Transverse colon (tissue), 4 donors: ENCODE results near the gene RGS19.

Source experiments
- EP300 ChIP-seq: sonication (generic); formaldehyde crosslinking; IDR thresholded peaks from one replicate; pipeline ENCODE4 v1.6.1; 2017; ENCODE audit warnings: antibody characterized with exemption, low read depth
- POLR2AphosphoS5 ChIP-seq, 3 donors: sonication (generic); formaldehyde crosslinking; IDR thresholded peaks; one replicate each; pipeline ENCODE4 v1.6.1; 2016; ENCODE audit warnings: antibody characterized with exemption in 3 of 3
- TF ChIP-seq, protein P1 (sequence below), 5 experiments: fragments of 200-600 bp in 3 of 5; fragments of 450-650 bp in 2 of 5; sonication (generic) in 3 of 5; IDR thresholded peaks; 1 replicate in 2 of 5; 2 replicates in 3 of 5; pipeline ENCODE4 v1.5.1; 2016 to 2017; ENCODE audit warnings: antibody characterized with exemption in 5 of 5, inconsistent platforms in 3 of 5, mild to moderate bottlenecking in 2 of 5, moderate library complexity in 1 of 5

DNA sequence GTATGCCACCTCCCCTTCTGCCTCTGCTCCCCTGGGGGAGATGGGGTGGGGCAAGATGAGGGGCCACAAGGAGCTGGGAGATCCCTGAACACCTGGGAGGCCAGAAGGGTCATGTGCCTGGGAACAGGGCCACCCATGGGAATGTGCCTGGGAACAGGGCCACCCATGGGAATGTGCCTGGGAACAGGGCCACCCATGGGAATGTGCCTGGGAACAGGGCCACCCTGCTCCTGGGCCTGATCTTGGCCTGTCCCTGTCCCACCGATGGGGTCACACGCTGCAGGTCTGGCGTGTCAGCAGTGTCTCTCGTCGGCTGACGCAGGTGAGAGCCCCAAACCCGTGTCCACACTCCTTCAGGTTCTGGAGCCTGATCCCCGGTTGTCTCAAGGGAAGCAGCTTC, 4.4 kb downstream of the RGS19 start:
- TF ChIP-seq POLR2AphosphoS5 (IDR thresholded peaks at IDR 0.05), result no peak
- TF ChIP-seq, protein P1, sequence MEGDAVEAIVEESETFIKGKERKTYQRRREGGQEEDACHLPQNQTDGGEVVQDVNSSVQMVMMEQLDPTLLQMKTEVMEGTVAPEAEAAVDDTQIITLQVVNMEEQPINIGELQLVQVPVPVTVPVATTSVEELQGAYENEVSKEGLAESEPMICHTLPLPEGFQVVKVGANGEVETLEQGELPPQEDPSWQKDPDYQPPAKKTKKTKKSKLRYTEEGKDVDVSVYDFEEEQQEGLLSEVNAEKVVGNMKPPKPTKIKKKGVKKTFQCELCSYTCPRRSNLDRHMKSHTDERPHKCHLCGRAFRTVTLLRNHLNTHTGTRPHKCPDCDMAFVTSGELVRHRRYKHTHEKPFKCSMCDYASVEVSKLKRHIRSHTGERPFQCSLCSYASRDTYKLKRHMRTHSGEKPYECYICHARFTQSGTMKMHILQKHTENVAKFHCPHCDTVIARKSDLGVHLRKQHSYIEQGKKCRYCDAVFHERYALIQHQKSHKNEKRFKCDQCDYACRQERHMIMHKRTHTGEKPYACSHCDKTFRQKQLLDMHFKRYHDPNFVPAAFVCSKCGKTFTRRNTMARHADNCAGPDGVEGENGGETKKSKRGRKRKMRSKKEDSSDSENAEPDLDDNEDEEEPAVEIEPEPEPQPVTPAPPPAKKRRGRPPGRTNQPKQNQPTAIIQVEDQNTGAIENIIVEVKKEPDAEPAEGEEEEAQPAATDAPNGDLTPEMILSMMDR (IDR thresholded peaks at IDR 0.05), result no peak
- no peak for TF ChIP-seq EP300
